H1 (cell line): Measurements from ENCODE around the gene PDE4D. TPM values are rescaled to one million over a fixed set of nuclear protein-coding genes. Genes with fewer than 3 reads are reported as not detected.

Source experiments
- POU5F1 ChIP-seq: IDR thresholded peaks from 2 replicates; pipeline ENCODE4 v1.6.1; 2011; ENCODE audit warnings: low read depth, mild to moderate bottlenecking, low read length, moderate library complexity
- polyA plus RNA-seq, 7 experiments: library from polyadenylated mRNA; depleted of rRNA in 3 of 7; stranded (reverse) in 5 of 7; unstranded in 2 of 7; fragments of >200 nt in 5 of 7; fragments of 200-250 nt in 2 of 7; gene quantifications; 1 replicate in 5 of 7; 2 replicates in 1 of 7; 4 replicates in 1 of 7; pipeline versions ENCODE4 v1.2.1 to v1.2.3, GENCODE V29; 2011 to 2013; ENCODE audit warnings: missing spikeins in 2 of 7, mixed read lengths in 2 of 7
- total RNA-seq: library from RNA; stranded (reverse); fragmentation: NEBNext Ultra II Directional; extraction: Animal tissue kit (Norgen Biotek cat#: 25700); gene quantifications from 2 replicates; pipeline ENCODE4 v1.2.1, GENCODE V29; 2021
- TF ChIP-seq, protein P1 (sequence below), 3 experiments: IDR thresholded peaks; 1 replicate in 2 of 3; 2 replicates in 1 of 3; pipeline versions ENCODE4 v1.5.1 to v1.6.1; 2011; ENCODE audit warnings: low read length in 3 of 3, mild to moderate bottlenecking in 3 of 3, inconsistent platforms in 2 of 3, low read depth in 1 of 3, moderate library complexity in 1 of 3; ENCODE audit not compliant: insufficient read depth in 1 of 3; ENCODE audit errors: control extremely low read depth in 1 of 3

The PDE4D gene
- total and polyA plus RNA-seq, 2 of the 8 experiments (the other 6 are each of a cell fraction or from before 2014, with no cell fraction given): 2.3 to 3.7 TPM

GRCh38 chr5:59792983-59793585 is 100.4 kb downstream of the PDE4D start (continued):
- TF ChIP-seq, protein P1, sequence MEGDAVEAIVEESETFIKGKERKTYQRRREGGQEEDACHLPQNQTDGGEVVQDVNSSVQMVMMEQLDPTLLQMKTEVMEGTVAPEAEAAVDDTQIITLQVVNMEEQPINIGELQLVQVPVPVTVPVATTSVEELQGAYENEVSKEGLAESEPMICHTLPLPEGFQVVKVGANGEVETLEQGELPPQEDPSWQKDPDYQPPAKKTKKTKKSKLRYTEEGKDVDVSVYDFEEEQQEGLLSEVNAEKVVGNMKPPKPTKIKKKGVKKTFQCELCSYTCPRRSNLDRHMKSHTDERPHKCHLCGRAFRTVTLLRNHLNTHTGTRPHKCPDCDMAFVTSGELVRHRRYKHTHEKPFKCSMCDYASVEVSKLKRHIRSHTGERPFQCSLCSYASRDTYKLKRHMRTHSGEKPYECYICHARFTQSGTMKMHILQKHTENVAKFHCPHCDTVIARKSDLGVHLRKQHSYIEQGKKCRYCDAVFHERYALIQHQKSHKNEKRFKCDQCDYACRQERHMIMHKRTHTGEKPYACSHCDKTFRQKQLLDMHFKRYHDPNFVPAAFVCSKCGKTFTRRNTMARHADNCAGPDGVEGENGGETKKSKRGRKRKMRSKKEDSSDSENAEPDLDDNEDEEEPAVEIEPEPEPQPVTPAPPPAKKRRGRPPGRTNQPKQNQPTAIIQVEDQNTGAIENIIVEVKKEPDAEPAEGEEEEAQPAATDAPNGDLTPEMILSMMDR (IDR thresholded peaks at IDR 0.05; ENCODE audit: control extremely low read depth in 1 of 3, insufficient read depth in 1 of 3, low read depth in 1 of 3, low read length in 3 of 3): no peak
- TF ChIP-seq POU5F1: no peak
